IMR-90 (cell line): ENCODE measurements around the gene TNFRSF21. TPM values are rescaled to one million over a fixed set of nuclear protein-coding genes. Genes with fewer than 3 reads are reported as not detected.

Experiments
- ATAC-seq: fragments of 200-7000 bp; cut with Tn5 transposase; 2 replicates; pipeline ENCODE4 v1.9.1; 2020; ENCODE audit warnings: low read depth, mild to moderate bottlenecking, moderate library complexity
- BruUV-seq: library from RNA; stranded (reverse); fragments of 400-500 nt; replicated peaks from 2 replicates; lab custom pipeline; 2021; lab: Mats Ljungman, UMichigan
- CTCF ChIA-PET: fragments of 300-600 bp; formaldehyde crosslinking; extraction: SDS; loops from one replicate; lab custom pipeline; 2021; ENCODE audit warnings: antibody characterized with exemption; lab: Yijun Ruan, JAX
- POLR2A ChIA-PET: fragments of 300-600 bp; sonication (Branson Sonifier 250); formaldehyde crosslinking; loops from one replicate; lab custom pipeline; 2022; ENCODE audit warnings: antibody characterized with exemption; ENCODE audit not compliant: unreplicated experiment; lab: Charles Lee
- DNase-seq: peaks from one replicate; pipeline ENCODE4 v3.0.0; 2013
- H2AFZ ChIP-seq: replicated peaks from 2 replicates; pipeline ENCODE3; 2013; ENCODE audit warnings: low read length, mild to moderate bottlenecking; ENCODE audit not compliant: poor library complexity
- H2AK5ac ChIP-seq: 2 replicates; pipeline ENCODE4 v1.6.1; 2013; ENCODE audit warnings: low read depth, low read length, inconsistent platforms
- H2AK9ac ChIP-seq: replicated peaks from 2 replicates; pipeline ENCODE3; 2013; ENCODE audit warnings: mild to moderate bottlenecking, low read depth, low read length, moderate library complexity; ENCODE audit not compliant: poor library complexity
- H2BK120ac ChIP-seq: 2 replicates; pipeline ENCODE4 v1.6.1; 2013; ENCODE audit warnings: low read depth, low read length, inconsistent platforms
- H2BK15ac ChIP-seq: 3 replicates; pipeline ENCODE4 v1.6.1; 2013; ENCODE audit warnings: low read depth, low read length, inconsistent platforms
- H2BK20ac ChIP-seq: 2 replicates; pipeline ENCODE4 v1.6.1; 2013; ENCODE audit warnings: low read depth, mild to moderate bottlenecking, inconsistent platforms, low read length, moderate library complexity
- H2BK5ac ChIP-seq: 2 replicates; pipeline ENCODE4 v1.6.1; 2013; ENCODE audit warnings: mild to moderate bottlenecking, low read depth, low read length, inconsistent platforms; ENCODE audit not compliant: poor library complexity, severe bottlenecking
- H3K14ac ChIP-seq: replicated peaks from 2 replicates; pipeline ENCODE4 v1.6.1; 2013; ENCODE audit warnings: low read depth, low read length, inconsistent platforms
- H3K18ac ChIP-seq: 2 replicates; pipeline ENCODE4 v1.6.1; 2013; ENCODE audit warnings: low read depth, low read length, control low read depth
- H3K23ac ChIP-seq: 2 replicates; pipeline ENCODE4 v1.6.1; 2013; ENCODE audit warnings: low read depth, low read length, inconsistent platforms
- H3K27ac ChIP-seq: 2 replicates; pipeline ENCODE4 v1.5.1; 2013; ENCODE audit warnings: mild to moderate bottlenecking, control low read depth, low read length; ENCODE audit not compliant: insufficient read depth
- H3K27me3 ChIP-seq: 2 replicates; pipeline ENCODE4 v1.6.1; 2013; ENCODE audit warnings: low read length; ENCODE audit not compliant: control insufficient read depth, insufficient read depth
- H3K36me3 ChIP-seq: 2 replicates; pipeline ENCODE4 v1.6.1; 2013; ENCODE audit warnings: low read length, mixed read lengths; ENCODE audit not compliant: control insufficient read depth, insufficient read depth
- H3K4ac ChIP-seq: 2 replicates; pipeline ENCODE4 v1.6.1; 2013; ENCODE audit warnings: low read depth, low read length, inconsistent platforms
- H3K4me1 ChIP-seq: 2 replicates; pipeline ENCODE4 v1.6.1; 2013; ENCODE audit warnings: low read length, mixed read lengths; ENCODE audit not compliant: control insufficient read depth, insufficient read depth
- H3K4me2 ChIP-seq: 2 replicates; pipeline ENCODE4 v1.6.1; 2013; ENCODE audit warnings: low read depth, mild to moderate bottlenecking, control low read depth, low read length, moderate library complexity
- H3K4me3 ChIP-seq: 2 replicates; pipeline ENCODE4 v1.5.1; 2013; ENCODE audit warnings: low read depth, mild to moderate bottlenecking, control low read depth, low read length, moderate library complexity; ENCODE audit not compliant: insufficient read depth
- H3K56ac ChIP-seq: 2 replicates; pipeline ENCODE4 v1.6.1; 2013; ENCODE audit warnings: low read length, inconsistent platforms; ENCODE audit not compliant: insufficient read depth; ENCODE audit errors: extremely low read depth
- H3K79me1 ChIP-seq, 2 experiments: 2 replicates each; pipeline ENCODE4 v1.6.1; 2013; ENCODE audit warnings: low read length in 2 of 2, inconsistent platforms in 1 of 2, low read depth in 1 of 2
- H3K9ac ChIP-seq: 2 replicates; pipeline ENCODE4 v1.6.1; 2013; ENCODE audit warnings: low read depth, low read length, control low read depth
- H3K9me1 ChIP-seq: 2 replicates; pipeline ENCODE4 v1.6.1; 2013; ENCODE audit warnings: low read length, inconsistent platforms; ENCODE audit not compliant: insufficient read depth
- H3K9me3 ChIP-seq: 2 replicates; pipeline ENCODE4 v1.6.1; 2013; ENCODE audit warnings: low read length; ENCODE audit not compliant: control insufficient read depth, insufficient read depth
- H4K20me1 ChIP-seq: 2 replicates; pipeline ENCODE4 v1.6.1; 2013; ENCODE audit warnings: low read length, inconsistent platforms; ENCODE audit not compliant: insufficient read depth
- H4K5ac ChIP-seq: 2 replicates; pipeline ENCODE4 v1.6.1; 2013; ENCODE audit warnings: mild to moderate bottlenecking, low read depth, low read length, control low read depth
- H4K8ac ChIP-seq, 2 experiments: 2 replicates each; pipeline ENCODE4 v1.6.1; 2013; ENCODE audit warnings: low read depth in 2 of 2, low read length in 2 of 2, control low read depth in 1 of 2, inconsistent platforms in 1 of 2
- H4K91ac ChIP-seq: 2 replicates; pipeline ENCODE4 v1.6.1; 2013; ENCODE audit warnings: low read depth, low read length, inconsistent platforms; ENCODE audit not compliant: insufficient read depth
- BHLHE40 ChIP-seq: fragments of 150-350 bp; IDR thresholded peaks from 2 replicates; pipeline ENCODE4 v1.6.1; 2016; ENCODE audit warnings: mild to moderate bottlenecking, low read depth, low read length
- CEBPB ChIP-seq: IDR thresholded peaks from 2 replicates; pipeline ENCODE4 v1.6.1; 2012; ENCODE audit warnings: low read depth, low read length, improper control_type of control experiment
- CHD1 ChIP-seq: IDR thresholded peaks from 2 replicates; pipeline ENCODE4 v1.6.1; 2012; ENCODE audit warnings: low read depth, low read length, improper control_type of control experiment
- CTCF ChIP-seq: conservative IDR thresholded peaks from 2 replicates; pipeline ENCODE4 v1.5.1; 2012; ENCODE audit warnings: mild to moderate bottlenecking, low read depth, low read length, improper control_type of control experiment
- ELK1 ChIP-seq: fragments of 150-350 bp; IDR thresholded peaks from 2 replicates; pipeline ENCODE4 v1.6.1; 2016; ENCODE audit warnings: low read depth, mild to moderate bottlenecking, low read length, moderate library complexity, borderline replicate concordance
- FOS ChIP-seq: fragments of 150-350 bp; IDR thresholded peaks from 2 replicates; pipeline ENCODE4 v1.6.1; 2016; ENCODE audit warnings: low read depth, low read length
- MAFK ChIP-seq: IDR thresholded peaks from 2 replicates; pipeline ENCODE4 v1.6.1; 2012; ENCODE audit warnings: low read depth, low read length, improper control_type of control experiment
- MAZ ChIP-seq: IDR thresholded peaks from 2 replicates; pipeline ENCODE4 v1.6.1; 2012; ENCODE audit warnings: low read depth, mild to moderate bottlenecking, low read length, improper control_type of control experiment, moderate library complexity, borderline replicate concordance
- MXI1 ChIP-seq: IDR thresholded peaks from 2 replicates; pipeline ENCODE4 v1.6.1; 2012; ENCODE audit warnings: low read depth, mild to moderate bottlenecking, low read length, moderate library complexity, borderline replicate concordance
- NFE2L2 ChIP-seq: fragments of 150-350 bp; IDR thresholded peaks from 2 replicates; pipeline ENCODE4 v1.6.1; 2016; ENCODE audit warnings: low read depth, mild to moderate bottlenecking, low read length
- POLR2A ChIP-seq: IDR thresholded peaks from 2 replicates; pipeline ENCODE4 v1.6.1; 2012; ENCODE audit warnings: mild to moderate bottlenecking, low read depth, low read length
- RAD21 ChIP-seq: IDR thresholded peaks from 2 replicates; pipeline ENCODE4 v1.6.1; 2012; ENCODE audit warnings: low read length, improper control_type of control experiment
- RCOR1 ChIP-seq: IDR thresholded peaks from 2 replicates; pipeline ENCODE4 v1.6.1; 2012; ENCODE audit warnings: mild to moderate bottlenecking, low read length, improper control_type of control experiment; ENCODE audit not compliant: insufficient replicate concordance
- RFX5 ChIP-seq: IDR thresholded peaks from 2 replicates; pipeline ENCODE4 v1.8.0; 2012; ENCODE audit warnings: low read depth, mild to moderate bottlenecking, low read length, moderate library complexity
- SMC3 ChIP-seq: fragments of 150-350 bp; IDR thresholded peaks from 2 replicates; pipeline ENCODE4 v1.6.1; 2016; ENCODE audit warnings: low read depth, mild to moderate bottlenecking, antibody characterized with exemption, low read length, moderate library complexity
- USF2 ChIP-seq: fragments of 150-350 bp; IDR thresholded peaks from 2 replicates; pipeline ENCODE4 v1.6.1; 2017; ENCODE audit warnings: mild to moderate bottlenecking, antibody characterized with exemption, low read length, low read depth
- WGBS, 2 experiments: methylation state at CpG; one replicate each; pipeline versions ENCODE4 v1.1.5 to v1.1.7; 2013; ENCODE audit warnings: missing lambda C conversion rate in 2 of 2; ENCODE audit not compliant: insufficient read length in 1 of 2; ENCODE audit errors: extremely low coverage in 2 of 2; 5-methylcytosine and 5-hydroxymethylcytosine counted together
- dilution Hi-C: fragments of 300-500 bp; cut with HindIII; formaldehyde crosslinking; loops from one replicate; pipeline ENCODE4 v1.14.3; 2018; ENCODE audit warnings: low sequenced_read_pairs; ENCODE audit not compliant: unreplicated experiment
- in situ Hi-C: fragments of 300-500 bp; cut with MboI; formaldehyde crosslinking; loops from 3 replicates; pipeline ENCODE4 v1.14.3; 2019; ENCODE audit warnings: low sequenced_read_pairs, inconsistent platforms, mixed read lengths
- intact Hi-C: fragments of 100-400 bp; cut with micrococcal nuclease; formaldehyde crosslinking; loops from 2 replicates; pipeline ENCODE4 v1.10.0; 2022
- polyA plus RNA-seq, 3 experiments: library from polyadenylated mRNA; depleted of rRNA; stranded (reverse); fragments of >200 nt; gene quantifications; 2 replicates each; pipeline ENCODE4 v1.2.3, GENCODE V29; 2012; ENCODE audit warnings: low replicate concordance in 1 of 3
- total RNA-seq: library from RNA; depleted of rRNA; stranded (reverse); fragments of >200 nt; gene quantifications from 2 replicates; pipeline ENCODE4 v1.2.3, GENCODE V29; 2012

The TNFRSF21 gene
- total and polyA plus RNA-seq, 2 of the 4 experiments (the other 2 are of a cell fraction) = 2.9 to 6.9 TPM

GRCh38 chr6:47250302-47250701, 59.4 kb downstream of the TNFRSF21 start:
- Histone ChIP-seq H3K4me2 (no peak overlapping the region), H4K20me1 (no peaks in the 10 kb centered on the region), H2BK20ac (no peak overlapping the region), H3K27ac (no peak overlapping the region), H2BK5ac (no peak overlapping the region), H3K9me3 (no peaks in the 10 kb centered on the region), H3K36me3 (peaks cover 6% of the 10 kb centered on the region; the same call in 1 of the 2 replicates), H3K27me3 (no peaks in the 10 kb centered on the region), H2AFZ (no peak overlapping the region), H4K5ac (no peak overlapping the region), H4K8ac (no peak overlapping the region), H3K23ac (no peak overlapping the region), H3K56ac (no peak overlapping the region), H3K4me1 (no peaks in the 10 kb centered on the region; the same call in 1 of the 2 replicates), H3K4ac (no peak overlapping the region), H2AK9ac (no peak overlapping the region), H3K14ac (no peak overlapping the region), H3K4me3 (no peak overlapping the region), H2BK15ac (no peak overlapping the region), H3K18ac (no peak overlapping the region), H2AK5ac (no peak overlapping the region), H3K9ac (no peak overlapping the region), H4K91ac (no peak overlapping the region), H3K79me1 (no peaks in the 10 kb centered on the region), H3K9me1 (no peaks in the 10 kb centered on the region), H2BK120ac (no peak overlapping the region)
- CTCF ChIA-PET = interaction anchor here (0.7 kb wide), 2 partner anchors 9 to 60 kb away, joined by 3 read pairs; no protein-coding TSS in a partner anchor
- dilution Hi-C loops (no loop called here), intact Hi-C loops (no loop called here), in situ Hi-C loops (no loop called here)
- no peak for ATAC-seq
- no TSS peak for BruUV-seq
- WGBS, 2 experiments = no CpG with 5 or more reads among the region's 1 CpG
- no peak for TF ChIP-seq CTCF
- TF ChIP-seq RAD21 = no peak
- no peak for TF ChIP-seq MAFK
- no peak for TF ChIP-seq RCOR1
- TF ChIP-seq SMC3 = no peak
- TF ChIP-seq CHD1 = no peak
- no peak for TF ChIP-seq NFE2L2
- no peak for TF ChIP-seq BHLHE40
- no peak for TF ChIP-seq MAZ
- no peak for TF ChIP-seq RFX5
- TF ChIP-seq USF2 = no peak
- no peak for TF ChIP-seq MXI1
- no peak for TF ChIP-seq FOS
- TF ChIP-seq ELK1 = no peak
- TF ChIP-seq CEBPB = no peak
- no peak for TF ChIP-seq POLR2A
- DNase-seq = no peak
- POLR2A ChIA-PET = no interaction called here
